Thyroid gland (tissue), 4 donors: ENCODE data around the gene HIPK3.

ENCODE experiments used
- POLR2A ChIP-seq, 2 donors: fragments of 450-650 bp; IDR thresholded peaks; one replicate each; pipeline ENCODE4 v1.6.1; 2017; ENCODE audit warnings: antibody characterized with exemption in 2 of 2, mild to moderate bottlenecking in 2 of 2, moderate library complexity in 1 of 2
- TF ChIP-seq, protein P1 (sequence below), 6 experiments: fragments of 200-600 bp in 3 of 6; fragments of 450-650 bp in 3 of 6; sonication (generic) in 3 of 6; IDR thresholded peaks; one replicate each; pipeline ENCODE4 v1.5.1; 2016 to 2019; ENCODE audit warnings: antibody characterized with exemption in 6 of 6, mild to moderate bottlenecking in 2 of 6, inconsistent platforms in 1 of 6, moderate library complexity in 1 of 6

DNA sequence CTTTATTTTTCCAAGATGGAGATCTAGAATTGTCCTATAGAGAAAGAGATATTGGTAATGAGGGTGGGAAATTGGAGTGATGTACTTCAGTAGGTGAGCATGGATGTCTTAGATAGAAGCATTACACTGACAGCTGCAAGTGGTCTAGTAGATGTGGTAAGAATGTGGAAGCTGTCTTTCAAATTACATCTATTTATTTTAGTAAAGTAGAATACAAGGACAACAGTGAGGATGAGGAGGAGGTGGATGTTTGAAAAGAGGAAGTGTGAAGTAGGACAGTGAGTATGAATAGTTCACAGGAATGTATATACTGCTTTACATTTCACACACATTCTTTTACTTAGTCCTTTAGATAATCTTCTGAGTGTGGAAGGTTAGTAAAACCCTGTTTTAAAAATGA is 64.2 kb downstream of the HIPK3 start:
- no peak for TF ChIP-seq POLR2A (IDR thresholded peaks at IDR 0.05)
- TF ChIP-seq, protein P1, sequence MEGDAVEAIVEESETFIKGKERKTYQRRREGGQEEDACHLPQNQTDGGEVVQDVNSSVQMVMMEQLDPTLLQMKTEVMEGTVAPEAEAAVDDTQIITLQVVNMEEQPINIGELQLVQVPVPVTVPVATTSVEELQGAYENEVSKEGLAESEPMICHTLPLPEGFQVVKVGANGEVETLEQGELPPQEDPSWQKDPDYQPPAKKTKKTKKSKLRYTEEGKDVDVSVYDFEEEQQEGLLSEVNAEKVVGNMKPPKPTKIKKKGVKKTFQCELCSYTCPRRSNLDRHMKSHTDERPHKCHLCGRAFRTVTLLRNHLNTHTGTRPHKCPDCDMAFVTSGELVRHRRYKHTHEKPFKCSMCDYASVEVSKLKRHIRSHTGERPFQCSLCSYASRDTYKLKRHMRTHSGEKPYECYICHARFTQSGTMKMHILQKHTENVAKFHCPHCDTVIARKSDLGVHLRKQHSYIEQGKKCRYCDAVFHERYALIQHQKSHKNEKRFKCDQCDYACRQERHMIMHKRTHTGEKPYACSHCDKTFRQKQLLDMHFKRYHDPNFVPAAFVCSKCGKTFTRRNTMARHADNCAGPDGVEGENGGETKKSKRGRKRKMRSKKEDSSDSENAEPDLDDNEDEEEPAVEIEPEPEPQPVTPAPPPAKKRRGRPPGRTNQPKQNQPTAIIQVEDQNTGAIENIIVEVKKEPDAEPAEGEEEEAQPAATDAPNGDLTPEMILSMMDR (IDR thresholded peaks at IDR 0.05): no peak
